HFFc6 (cell line): ENCODE data around the gene COPB1. TPM values are rescaled to one million over a fixed set of nuclear protein-coding genes. Genes with fewer than 3 reads are reported as not detected.

Experiments
- DNase-seq: peaks from one replicate; pipeline ENCODE4 v3.0.0-alpha.2; 2018
- H3K27ac Mint-ChIP-seq: 2 replicates; pipeline ENCODE4 v1.8.0; 2020; ENCODE audit warnings: mild to moderate bottlenecking, mixed read lengths
- H3K27me3 Mint-ChIP-seq: 2 replicates; pipeline ENCODE4 v1.8.0; 2021; ENCODE audit warnings: mild to moderate bottlenecking, moderate library complexity, mixed read lengths; ENCODE audit not compliant: insufficient read depth
- H3K36me3 Mint-ChIP-seq: 2 replicates; pipeline ENCODE4 v1.8.0; 2021; ENCODE audit warnings: low read depth, mixed read lengths
- H3K4me1 Mint-ChIP-seq: 2 replicates; pipeline ENCODE4 v1.8.0; 2020; ENCODE audit warnings: low read depth, mixed read lengths
- H3K4me3 Mint-ChIP-seq: 2 replicates; pipeline ENCODE4 v1.8.0; 2020; ENCODE audit warnings: mild to moderate bottlenecking, moderate library complexity, mixed read lengths
- H3K9me3 Mint-ChIP-seq: 2 replicates; pipeline ENCODE4 v1.8.0; 2020; ENCODE audit warnings: mild to moderate bottlenecking, mixed read lengths
- CTCF ChIP-seq: fragments of 200-600 bp; sonication (generic); IDR thresholded peaks from 2 replicates; pipeline ENCODE4 v1.5.0; 2021; ENCODE audit warnings: antibody characterized with exemption, mild to moderate bottlenecking
- total RNA-seq, 6 experiments: library from RNA; stranded (reverse); fragmentation: NEBNext Ultra II Directional; extraction: Animal tissue kit (Norgen Biotek cat#: 25700); gene quantifications; 2 replicates in 1 of 6; 3 replicates in 5 of 6; pipeline ENCODE4 v1.2.3, GENCODE V29; 2021

COPB1 gene
- total RNA-seq, 6 experiments from 2014 or later = 161 to 193 (median 187) TPM

- H3K4me3 Mint-ChIP-seq = peak overlapping the region; percentile 2; the same call in 1 of the 2 replicates
These were observed 86.1 kb downstream of the COPB1 start for GRCh38 chr11:14413307-14414069.

DNA sequence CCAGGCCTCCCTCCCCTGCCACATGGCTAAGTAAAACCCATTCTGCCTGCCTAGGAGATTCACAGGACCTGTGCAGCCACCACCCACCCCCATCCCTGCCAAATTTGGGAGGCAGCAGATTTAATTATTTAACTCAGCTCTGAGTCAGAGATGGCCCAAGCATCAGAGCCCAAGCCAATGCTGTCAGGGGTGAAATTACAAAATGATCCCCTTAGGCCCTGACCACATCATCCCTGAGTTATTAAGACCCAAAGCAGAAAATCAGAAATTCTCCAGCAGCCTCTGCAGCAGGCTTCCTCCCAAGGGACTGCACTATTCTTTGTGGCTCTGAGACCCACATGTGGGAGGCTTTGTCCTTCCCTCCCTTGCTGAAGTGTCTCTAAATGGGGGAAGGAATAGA, 87.8 kb downstream of the COPB1 start:
- H3K36me3 Mint-ChIP-seq = no peaks in the 10 kb centered on the region
- no peaks in the 10 kb centered on the region for H3K9me3 Mint-ChIP-seq
- peak overlapping the region; percentile 55 for H3K4me3 Mint-ChIP-seq
- DNase-seq = peak; percentile 85
- H3K27me3 Mint-ChIP-seq = no peaks in the 10 kb centered on the region
- TF ChIP-seq CTCF = no peak
- H3K4me1 Mint-ChIP-seq = peaks cover 69% of the 10 kb centered on the region
- H3K27ac Mint-ChIP-seq = peak overlapping the region; percentile 92

More at GRCh38 chr11:14413307-14414069, 86.1 kb downstream of the COPB1 start:
- H3K27ac Mint-ChIP-seq = peak overlapping the region; percentile 92
- peak; percentile 74 for TF ChIP-seq CTCF
- peak; percentile 35 for DNase-seq
- H3K27me3 Mint-ChIP-seq = no peaks in the 10 kb centered on the region
- H3K36me3 Mint-ChIP-seq = no peaks in the 10 kb centered on the region
- no peaks in the 10 kb centered on the region for H3K9me3 Mint-ChIP-seq
- H3K4me1 Mint-ChIP-seq = peaks cover 86% of the 10 kb centered on the region

- H3K9me3 Mint-ChIP-seq = no peaks in the 10 kb centered on the region
- H3K36me3 Mint-ChIP-seq = no peaks in the 10 kb centered on the region; the same call in 1 of the 2 replicates
- H3K27me3 Mint-ChIP-seq = no peaks in the 10 kb centered on the region
- H3K27ac Mint-ChIP-seq = no peak overlapping the region
- H3K4me1 Mint-ChIP-seq = peaks cover 63% of the 10 kb centered on the region
- DNase-seq = no peak
- TF ChIP-seq CTCF = no peak
- H3K4me3 Mint-ChIP-seq = no peak overlapping the region
These were observed 89.7 kb downstream of the COPB1 start for GRCh38 chr11:14409891-14410290.

- TF ChIP-seq CTCF = no peak
- H3K4me1 Mint-ChIP-seq = peaks cover 50% of the 10 kb centered on the region
- H3K27me3 Mint-ChIP-seq = no peaks in the 10 kb centered on the region
- no peak overlapping the region for H3K27ac Mint-ChIP-seq
- DNase-seq = no peak
- H3K4me3 Mint-ChIP-seq = no peak overlapping the region
- H3K9me3 Mint-ChIP-seq = no peaks in the 10 kb centered on the region
- H3K36me3 Mint-ChIP-seq = no peaks in the 10 kb centered on the region; the same call in 1 of the 2 replicates
These were observed 91.0 kb downstream of the COPB1 start for GRCh38 chr11:14408612-14409011.

Other genes starting within 250 kb of the COPB1 start
- 100 to 1,000 TPM in 3 of 6 experiments, 10 to 100 TPM in 3; 89.6 to 122 (median 103) TPM for gene RRAS2, start 140.6 kb downstream of the COPB1 start, total RNA-seq
- gene PSMA1, start 20.6 kb upstream of the COPB1 start, total RNA-seq = 100 to 1,000 TPM; 158 to 193 (median 173) TPM
- under 1 TPM in 2 of 6 experiments, not detected in 4; 0.05 to 0.06 TPM for gene PDE3B, start 144.0 kb upstream of the COPB1 start, total RNA-seq